ENCODE measurements around the gene APBB2.
"Not testable (repeated sequence)": the region's sequence is repeated elsewhere in the genome, so short reads cannot be mapped to it uniquely, and the experiment has no call there.

APBB2 gene

GRCh38 chr4:40909363-40909876 is 304.9 kb downstream of the APBB2 start:
- no peak for DNase-seq (ENCODE audit: low read depth, low spot score)
- H3K4me3 ChIP-seq (ENCODE audit: low read length), result no peak overlapping the region

GRCh38 chr4:40908702-40909362 is 305.5 kb downstream of the APBB2 start:
- no peak overlapping the region for H3K4me3 ChIP-seq (ENCODE audit: low read length)
- DNase-seq (ENCODE audit: low read depth, low spot score), result peak; percentile 84

GRCh38 chr4:40908297-40908696 is 306.0 kb downstream of the APBB2 start:
- no peak for DNase-seq (ENCODE audit: low read depth, low spot score)
- no peak overlapping the region for H3K4me3 ChIP-seq (ENCODE audit: low read length)

GRCh38 chr4:40905414-40905813 is 308.9 kb downstream of the APBB2 start:
- H3K4me3 ChIP-seq (ENCODE audit: low read length), result no peak overlapping the region
- DNase-seq (ENCODE audit: low read depth, low spot score), result no peak

GRCh38 chr4:40900531-40900930 is 313.8 kb downstream of the APBB2 start:
- DNase-seq (ENCODE audit: low read depth, low spot score); H3K4me3 ChIP-seq (ENCODE audit: low read length): not testable (repeated sequence)

GRCh38 chr4:40897557-40898203 is 316.7 kb downstream of the APBB2 start:
- peak overlapping the region; percentile 27 for H3K4me3 ChIP-seq (ENCODE audit: low read length)
- DNase-seq (ENCODE audit: low read depth, low spot score), result peak; percentile 57

GRCh38 chr4:40890764-40891163 is 323.6 kb downstream of the APBB2 start:
- no peak overlapping the region for H3K4me3 ChIP-seq (ENCODE audit: low read length)
- DNase-seq (ENCODE audit: low read depth, low spot score), result peak; percentile 59

GRCh38 chr4:40890199-40890598 is 324.1 kb downstream of the APBB2 start:
- no peak overlapping the region for H3K4me3 ChIP-seq (ENCODE audit: low read length)
- DNase-seq (ENCODE audit: low read depth, low spot score), result no peak

- no peak overlapping the region for H3K4me3 ChIP-seq (ENCODE audit: low read length)
- DNase-seq (ENCODE audit: low read depth, low spot score), result no peak
Measured at GRCh38 chr4:40888933-40889332, 325.4 kb downstream of the APBB2 start.

- no peak overlapping the region for H3K4me3 ChIP-seq (ENCODE audit: low read length)
- no peak for DNase-seq (ENCODE audit: low read depth, low spot score)
Measured at GRCh38 chr4:40887764-40888131, 326.6 kb downstream of the APBB2 start.

- H3K4me3 ChIP-seq (ENCODE audit: low read length), result no peak overlapping the region
- no peak for DNase-seq (ENCODE audit: low read depth, low spot score)
Measured at GRCh38 chr4:40886931-40887763, 327.2 kb downstream of the APBB2 start.

GRCh38 chr4:40881851-40882250 is 332.5 kb downstream of the APBB2 start:
- H3K4me3 ChIP-seq (ENCODE audit: low read length), result no peak overlapping the region
- no peak for DNase-seq (ENCODE audit: low read depth, low spot score)

GRCh38 chr4:40881096-40881495 is 333.2 kb downstream of the APBB2 start:
- no peak overlapping the region for H3K4me3 ChIP-seq (ENCODE audit: low read length)
- no peak for DNase-seq (ENCODE audit: low read depth, low spot score)

- H3K4me3 ChIP-seq (ENCODE audit: low read length), result no peak overlapping the region
- no peak for DNase-seq (ENCODE audit: low read depth, low spot score)
Measured at GRCh38 chr4:40878548-40879055, 335.7 kb downstream of the APBB2 start.

GRCh38 chr4:40877081-40877480 is 337.3 kb downstream of the APBB2 start:
- no peak for DNase-seq (ENCODE audit: low read depth, low spot score)
- no peak overlapping the region for H3K4me3 ChIP-seq (ENCODE audit: low read length)

- no peak overlapping the region for H3K4me3 ChIP-seq (ENCODE audit: low read length)
- peak; percentile 63 for DNase-seq (ENCODE audit: low read depth, low spot score)
Measured at GRCh38 chr4:40875507-40876150, 338.7 kb downstream of the APBB2 start.

GRCh38 chr4:40874901-40875300 is 339.4 kb downstream of the APBB2 start:
- no peak overlapping the region for H3K4me3 ChIP-seq (ENCODE audit: low read length)
- DNase-seq (ENCODE audit: low read depth, low spot score), result no peak

GRCh38 chr4:40874331-40874730 is 340.0 kb downstream of the APBB2 start:
- no peak for DNase-seq (ENCODE audit: low read depth, low spot score)
- H3K4me3 ChIP-seq (ENCODE audit: low read length), result no peak overlapping the region

GRCh38 chr4:40871695-40872250 is 342.6 kb downstream of the APBB2 start:
- DNase-seq (ENCODE audit: low read depth, low spot score), result no peak
- H3K4me3 ChIP-seq (ENCODE audit: low read length), result no peak overlapping the region

All from Jurkat, Clone E6-1 (cell line).